HG02981 (cell line): ENCODE measurements around the gene SERAC1.

Source experiments
- ATAC-seq: cut with Tn5 transposase; IDR thresholded peaks from one replicate; pipeline ENCODE4 v1.9.1; 2021; ENCODE audit warnings: mild to moderate bottlenecking, moderate library complexity; ENCODE audit not compliant: unreplicated experiment

Gene SERAC1

GRCh38 chr6:158081657-158081935 lies 86.5 kb downstream of the SERAC1 start:
- ATAC-seq, result no peak

GRCh38 chr6:158080849-158081656 lies 87.0 kb downstream of the SERAC1 start:
- ATAC-seq, result no peak

- no peak for ATAC-seq
Measured at GRCh38 chr6:158078320-158078719, 89.7 kb downstream of the SERAC1 start.

- no peak for ATAC-seq
Measured at GRCh38 chr6:158077676-158078075, 90.4 kb downstream of the SERAC1 start.

- no peak for ATAC-seq
Measured at GRCh38 chr6:158076548-158076947, 91.5 kb downstream of the SERAC1 start.

GRCh38 chr6:158073776-158074175 lies 94.3 kb downstream of the SERAC1 start:
- ATAC-seq, result no peak

- ATAC-seq, result no peak
Measured at GRCh38 chr6:158072083-158072721, 95.9 kb downstream of the SERAC1 start.

GRCh38 chr6:158071121-158072082 lies 96.7 kb downstream of the SERAC1 start:
- no peak for ATAC-seq

GRCh38 chr6:158070513-158070912 lies 97.5 kb downstream of the SERAC1 start:
- no peak for ATAC-seq

GRCh38 chr6:158069800-158070195 lies 98.3 kb downstream of the SERAC1 start:
- ATAC-seq, result no peak

- no peak for ATAC-seq
Measured at GRCh38 chr6:158068893-158069799, 98.9 kb downstream of the SERAC1 start.

- ATAC-seq, result no peak
Measured at GRCh38 chr6:158068156-158068892, 99.7 kb downstream of the SERAC1 start.

GRCh38 chr6:158067436-158068015 lies 100.5 kb downstream of the SERAC1 start:
- ATAC-seq, result no peak

- ATAC-seq, result no peak
Measured at GRCh38 chr6:158066136-158066781, 101.8 kb downstream of the SERAC1 start.

- ATAC-seq, result no peak
Measured at GRCh38 chr6:158064725-158065251, 103.3 kb downstream of the SERAC1 start.

GRCh38 chr6:158063736-158064135 lies 104.3 kb downstream of the SERAC1 start:
- no peak for ATAC-seq

- no peak for ATAC-seq
Measured at GRCh38 chr6:158061709-158062461, 106.2 kb downstream of the SERAC1 start.

GRCh38 chr6:158061361-158061708 lies 106.7 kb downstream of the SERAC1 start:
- no peak for ATAC-seq
